Adrenal gland (tissue), 12 donors: ENCODE measurements around the gene RADIL. TPM values are rescaled to one million over a fixed set of nuclear protein-coding genes. Genes with fewer than 3 reads are reported as not detected.

Experiments used
- DNase-seq, 7 donors: peaks; one replicate each; pipeline ENCODE4 v3.0.0-alpha.2; 2019 to 2020
- H3K27ac ChIP-seq, 5 donors: fragments of 200-600 bp; sonication (generic) in 4 of 5; 1 replicate in 3 of 5; 2 replicates in 2 of 5; pipeline versions ENCODE4 v1.5.1 to v1.8.0; 2016 to 2020; ENCODE audit warnings: mild to moderate bottlenecking in 1 of 5
- H3K27me3 ChIP-seq: fragments of 200-600 bp; 2 replicates; pipeline ENCODE4 v1.8.0; 2021
- H3K36me3 ChIP-seq, 2 donors: fragments of 200-600 bp; replicated peaks in 1 of 2; 1 replicate in 1 of 2; 2 replicates in 1 of 2; pipeline versions ENCODE4 v1.5.1 to v1.8.0; 2018 to 2022
- H3K4me1 ChIP-seq, 2 donors: fragments of 200-600 bp; replicated peaks in 1 of 2; 1 replicate in 1 of 2; 2 replicates in 1 of 2; pipeline versions ENCODE4 v1.5.1 to v1.8.0; 2018 to 2021
- H3K4me3 ChIP-seq, 4 donors: fragments of 200-600 bp; sonication (generic) in 3 of 4; one replicate each; pipeline ENCODE4 v1.5.1; 2016 to 2018
- H3K9me3 ChIP-seq, 3 donors: fragments of 200-600 bp; sonication (generic) in 1 of 3; replicated peaks in 1 of 3; 1 replicate in 2 of 3; 2 replicates in 1 of 3; pipeline versions ENCODE4 v1.5.1 to v1.8.0; 2016 to 2021
- CTCF ChIP-seq, 6 experiments: fragments of 450-650 bp in 4 of 6; fragments of 200-600 bp in 2 of 6; sonication (generic) in 1 of 6; IDR thresholded peaks; 1 replicate in 5 of 6; 2 replicates in 1 of 6; pipeline versions ENCODE4 v1.5.1 to v1.8.0; 2016 to 2021; ENCODE audit warnings: antibody characterized with exemption in 6 of 6, mild to moderate bottlenecking in 2 of 6, moderate library complexity in 1 of 6
- POLR2A ChIP-seq, 2 donors: fragments of 450-650 bp; IDR thresholded peaks; one replicate each; pipeline ENCODE4 v1.6.1; 2017; ENCODE audit warnings: antibody characterized with exemption in 2 of 2, mild to moderate bottlenecking in 2 of 2, moderate library complexity in 1 of 2
- WGBS, 4 donors: extraction: QIAGEN DNeasy Blood & Tissue Kit in 2 of 4; methylation state at CpG; one replicate each; pipeline versions ENCODE4 v1.1.5 to v1.1.7; 2013 to 2017; 5-methylcytosine and 5-hydroxymethylcytosine counted together
- intact Hi-C, 2 donors: fragments of 100-400 bp; cut with DNase I; formaldehyde crosslinking; loops; one replicate each; pipeline versions ENCODE4 v1.14.1 to v1.15.0; 2022 to 2023
- polyA plus RNA-seq, 3 donors: library from polyadenylated mRNA; stranded (reverse); fragments of 200-250 nt in 2 of 3; fragments of 350-450 nt in 1 of 3; fragmentation: Illumina TruSeq in 1 of 3; extraction: RNeasy Lipid Tissue Mini Kit (QIAGEN cat#74804) in 1 of 3; gene quantifications; one replicate each; pipeline ENCODE4 v1.2.3, GENCODE V29; 2013 to 2014
- total RNA-seq, 9 donors: library from RNA; depleted of rRNA in 4 of 9; stranded (reverse); fragments of >200 nt in 4 of 9; fragments of 120-200 nt in 1 of 9; fragmentation: NEBNext Ultra II Directional in 1 of 9; extraction: Animal tissue kit (Norgen Biotek cat#: 25700) in 1 of 9; gene quantifications; one replicate each; pipeline versions ENCODE4 v1.1.0 to v1.2.4, GENCODE V29; 2013 to 2023
- donor health status: healthy with polysubstance abuse.
- donor health status: Bipolar disorder and iron deficiency.
- donor health status: DM: yes; HTN: yes; CAD: no.
- donor health status: DM: no; HTN: no; CAD: no.
- donor health status: DM: no; HTN: no; CAD: no.
- donor health status: DM: yes; HTN: yes; CAD: no.

Gene RADIL
- total and polyA plus RNA-seq, 12 donors: 0.16 to 7.8 (median 1.4) TPM

GRCh38 chr7:4789194-4790077 is 94.1 kb downstream of the RADIL start:
- 78 to 90% (median 82%) methylated on average over 6 to 26 of the region's 26 CpGs for WGBS, 4 donors
- Histone ChIP-seq H3K4me3 (no peak overlapping the region), H3K36me3 (peaks cover 0 to 72% of the 10 kb centered on the region in 2 donors), H3K27ac (no peak overlapping the region), H3K4me1 (peaks cover 13 to 14% of the 10 kb centered on the region in 2 donors), H3K27me3 (no peaks in the 10 kb centered on the region), H3K9me3 (no peaks in the 10 kb centered on the region)
- no peak for TF ChIP-seq POLR2A (IDR thresholded peaks at IDR 0.05)
- no peak for TF ChIP-seq CTCF (IDR thresholded peaks at IDR 0.05)
- intact Hi-C loops: no loop called here
- peak in 4 of 7 donors; percentile 51 to 66 (median 59) for DNase-seq

GRCh38 chr7:4788627-4789189 is 94.8 kb downstream of the RADIL start:
- TF ChIP-seq CTCF (IDR thresholded peaks at IDR 0.05) (no peak), POLR2A (IDR thresholded peaks at IDR 0.05) (no peak)
- 89 to 96% (median 94%) methylated on average over 8 to 27 of the region's 27 CpGs for WGBS, 4 donors
- DNase-seq: no peak
- Histone ChIP-seq H3K4me1 (peaks cover 13 to 14% of the 10 kb centered on the region in 2 donors), H3K4me3 (no peak overlapping the region), H3K9me3 (no peaks in the 10 kb centered on the region), H3K27ac (no peak overlapping the region), H3K36me3 (peaks cover 0 to 79% of the 10 kb centered on the region in 2 donors), H3K27me3 (no peaks in the 10 kb centered on the region)
- intact Hi-C loops: no loop called here

DNA sequence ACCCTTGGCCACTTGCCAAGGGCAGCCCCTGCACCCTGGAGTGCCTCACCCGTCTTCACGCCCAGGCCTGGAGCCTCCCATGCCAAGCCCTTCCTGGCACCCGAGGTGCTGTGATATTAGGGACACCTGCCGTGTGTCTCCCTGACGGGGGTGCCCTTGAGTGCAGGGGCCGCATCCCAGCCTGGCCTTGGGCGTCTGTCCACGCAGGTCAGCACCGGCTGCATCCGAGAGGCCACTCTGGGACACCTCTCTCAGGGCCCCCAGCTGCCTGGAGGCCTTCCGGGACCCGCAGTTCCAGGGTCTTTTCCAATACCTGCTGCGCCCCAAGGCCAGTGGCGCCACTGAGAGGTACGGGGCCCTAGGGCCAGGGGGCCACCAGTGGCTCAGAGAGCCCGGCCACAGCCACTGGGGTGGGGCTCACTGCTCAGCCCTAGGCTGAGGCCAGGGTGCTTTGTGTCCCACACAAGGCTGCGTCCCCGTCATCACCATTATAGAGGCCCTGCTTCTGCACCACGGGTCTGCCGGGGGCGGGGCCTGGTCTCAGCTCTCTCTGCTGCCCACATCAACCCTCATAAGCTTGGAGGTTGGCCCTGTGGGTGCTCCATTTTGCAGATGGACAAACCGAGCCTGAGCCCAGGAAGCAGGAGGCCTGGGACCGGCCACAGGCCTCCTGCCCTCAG is 95.4 kb downstream of the RADIL start:
- no peak overlapping the region for H3K4me3 ChIP-seq
- 55 to 74% (median 68%) methylated on average over 4 to 23 of the region's 23 CpGs for WGBS, 4 donors
- peaks cover 12 to 13% of the 10 kb centered on the region in 2 donors for H3K4me1 ChIP-seq
- no peak for DNase-seq
- no peak overlapping the region for H3K27ac ChIP-seq
- intact Hi-C loops: no loop called here
- TF ChIP-seq CTCF (IDR thresholded peaks at IDR 0.05): no peak
- TF ChIP-seq POLR2A (IDR thresholded peaks at IDR 0.05): no peak
- peaks cover 0 to 85% of the 10 kb centered on the region in 2 donors for H3K36me3 ChIP-seq
- H3K27me3 ChIP-seq: no peaks in the 10 kb centered on the region
- H3K9me3 ChIP-seq: no peaks in the 10 kb centered on the region

DNA sequence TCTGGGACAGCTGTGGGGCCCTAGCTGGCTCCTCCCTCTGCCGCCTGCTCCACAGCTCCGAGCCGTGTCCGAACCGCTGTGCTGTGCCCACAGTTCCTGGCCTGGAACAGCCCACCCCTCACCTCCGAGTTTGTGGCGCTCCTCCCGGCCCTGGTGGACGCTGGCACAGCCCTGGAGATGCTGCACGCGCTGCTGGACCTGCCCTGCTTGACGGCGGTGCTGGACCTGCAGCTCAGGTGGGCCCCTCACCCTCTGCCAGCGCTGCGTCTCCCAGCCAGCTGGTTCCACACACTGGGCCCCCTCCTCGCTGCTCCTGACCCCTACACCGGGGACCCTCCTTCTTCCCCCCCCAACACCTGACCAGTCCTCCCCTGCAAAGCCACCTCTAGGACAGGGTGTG is 96.0 kb downstream of the RADIL start:
- H3K36me3 ChIP-seq: peaks cover 0 to 91% of the 10 kb centered on the region in 2 donors
- 89 to 96% (median 92%) methylated on average over 8 to 17 of the region's 17 CpGs for WGBS, 4 donors

More for the DNA sequence above, 96.0 kb downstream of the RADIL start:
- no peaks in the 10 kb centered on the region for H3K9me3 ChIP-seq
- no peaks in the 10 kb centered on the region for H3K27me3 ChIP-seq
- no peak overlapping the region for H3K4me3 ChIP-seq
- no peak for DNase-seq
- peaks cover 7 to 8% of the 10 kb centered on the region in 2 donors for H3K4me1 ChIP-seq
- no peak for TF ChIP-seq CTCF (IDR thresholded peaks at IDR 0.05)
- no peak for TF ChIP-seq POLR2A (IDR thresholded peaks at IDR 0.05)
- no peak overlapping the region for H3K27ac ChIP-seq
- intact Hi-C loops: no loop called here
